HepG2 (cell line): ENCODE measurements around the gene HAPLN2. TPM values are rescaled to one million over a fixed set of nuclear protein-coding genes. Genes with fewer than 3 reads are reported as not detected.

ENCODE experiments used
- ATAC-seq: fragments of 200-7000 bp; cut with Tn5 transposase; 3 replicates; pipeline ENCODE4 v1.9.1; 2020; ENCODE audit warnings: mild to moderate bottlenecking, moderate library complexity
- BruUV-seq: library from RNA; stranded (reverse); fragments of 400-500 nt; replicated peaks from 2 replicates; lab custom pipeline; 2021; lab: Mats Ljungman, UMichigan
- CTCF ChIA-PET: fragments of 300-600 bp; formaldehyde crosslinking; extraction: SDS; loops from one replicate; lab custom pipeline; 2021; ENCODE audit warnings: low total read pairs, inconsistent platforms, low intra/inter-chr PET ratio; lab: Yijun Ruan, JAX
- POLR2A ChIA-PET: fragments of 350-600 bp; sonication (Branson Sonifier 250); formaldehyde crosslinking; loops from one replicate; lab custom pipeline; 2020; ENCODE audit warnings: antibody characterized with exemption, inconsistent platforms; lab: Yijun Ruan, JAX
- DNase-seq: peaks from one replicate; pipeline ENCODE4 v3.0.0-alpha.2; 2015; ENCODE audit warnings: low spot score
- FAIRE-seq: peaks from 3 replicates; lab custom pipeline; 2011; peaks lifted over from hg19 to GRCh38; lab: Jason Lieb, UNC
- H2AFZ ChIP-seq: one replicate; pipeline ENCODE4 v1.6.1; 2011; ENCODE audit warnings: low read length, inconsistent platforms
- H3K27ac ChIP-seq: fragments of 300-600 bp; 3 replicates; pipeline ENCODE4 v1.8.0; 2011; ENCODE audit warnings: mixed run types, mild to moderate bottlenecking, mixed read lengths, low read length, inconsistent platforms; ENCODE audit not compliant: insufficient read depth; ENCODE audit errors: extremely low read length
- H3K27me3 ChIP-seq, 2 experiments: fragments of 200-600 bp in 1 of 2; 2 replicates in 1 of 2; 3 replicates in 1 of 2; pipeline versions ENCODE4 v1.6.0 to v1.8.0; 2011; ENCODE audit warnings: low read length in 2 of 2, mild to moderate bottlenecking in 2 of 2, moderate library complexity in 2 of 2, inconsistent platforms in 1 of 2; ENCODE audit not compliant: insufficient read depth in 2 of 2, control insufficient read depth in 1 of 2
- H3K36me3 ChIP-seq, 2 experiments: fragments of 200-600 bp in 1 of 2; replicated peaks in 1 of 2; 2 replicates in 1 of 2; 3 replicates in 1 of 2; pipeline versions ENCODE4 v1.5.1 to v1.8.0; 2011; ENCODE audit warnings: low read length in 2 of 2, inconsistent platforms in 1 of 2; ENCODE audit not compliant: insufficient read depth in 2 of 2, control insufficient read depth in 1 of 2
- H3K4me1 ChIP-seq: 2 replicates; pipeline ENCODE4 v1.5.1; 2012; ENCODE audit warnings: low read length, inconsistent platforms; ENCODE audit not compliant: insufficient read depth
- H3K4me2 ChIP-seq: 2 replicates; pipeline ENCODE4 v1.6.0; 2011; ENCODE audit warnings: low read depth, low read length, inconsistent platforms
- H3K4me3 ChIP-seq, 3 experiments: fragments of 200-600 bp in 1 of 3; sonication (generic), shearing (Covaris generic) in 1 of 3; replicated peaks in 1 of 3; 2 replicates each; pipeline ENCODE4 v1.5.1; 2011 to 2016; ENCODE audit warnings: low read length in 3 of 3, inconsistent platforms in 2 of 3, low read depth in 2 of 3, mild to moderate bottlenecking in 2 of 3, control low read depth in 1 of 3, mixed read lengths in 1 of 3; ENCODE audit not compliant: insufficient read depth in 1 of 3
- H3K79me2 ChIP-seq: one replicate; pipeline ENCODE4 v1.6.1; 2011; ENCODE audit warnings: low read length, inconsistent platforms; ENCODE audit not compliant: insufficient read depth
- H3K9ac ChIP-seq: 2 replicates; pipeline ENCODE4 v1.6.0; 2011; ENCODE audit warnings: mild to moderate bottlenecking, low read depth, low read length, inconsistent platforms; ENCODE audit not compliant: insufficient read depth
- H3K9me3 ChIP-seq: 2 replicates; pipeline ENCODE4 v1.5.1; 2012; ENCODE audit warnings: mild to moderate bottlenecking, low read length
- H4K20me1 ChIP-seq: 2 replicates; pipeline ENCODE4 v1.6.0; 2011; ENCODE audit warnings: inconsistent platforms, mild to moderate bottlenecking, low read length, moderate library complexity; ENCODE audit not compliant: insufficient read depth
- HOXD1 ChIP-seq: sonication (generic); formaldehyde crosslinking; IDR thresholded peaks from 2 replicates; pipeline ENCODE4 v1.5.0; 2020; ENCODE audit warnings: missing genetic modification reagents
- KMT2B ChIP-seq: IDR thresholded peaks from 2 replicates; pipeline ENCODE4 v1.6.1; 2016; ENCODE audit warnings: missing genetic modification reagents, missing compliant biosample characterization
- MIER2 ChIP-seq: IDR thresholded peaks from 2 replicates; pipeline ENCODE4 v1.6.1; 2016; ENCODE audit warnings: missing biosample characterization, missing genetic modification reagents
- NFIC ChIP-seq: IDR thresholded peaks from 2 replicates; pipeline ENCODE4 v1.6.1; 2012; ENCODE audit warnings: mild to moderate bottlenecking, low read length, inconsistent platforms
- NR1H2 ChIP-seq: sonication (generic); formaldehyde crosslinking; IDR thresholded peaks from 2 replicates; pipeline ENCODE4 v1.8.1; 2022; ENCODE audit warnings: low read depth, missing genetic modification reagents, borderline replicate concordance
- PRMT3 ChIP-seq: sonication (generic); formaldehyde crosslinking; IDR thresholded peaks from 2 replicates; pipeline ENCODE4 v1.8.1; 2022; ENCODE audit warnings: low read depth, mild to moderate bottlenecking, moderate library complexity, missing genetic modification reagents, borderline replicate concordance
- RBM22 ChIP-seq: fragments of 200-400 bp; formaldehyde crosslinking; optimal IDR thresholded peaks from 2 replicates; pipeline ENCODE3; 2017; ENCODE audit warnings: mild to moderate bottlenecking, low read length, moderate library complexity
- SNAPC4 ChIP-seq: sonication (generic); formaldehyde crosslinking; IDR thresholded peaks from 2 replicates; pipeline ENCODE4 v1.4.0; 2020; ENCODE audit warnings: mild to moderate bottlenecking, missing genetic modification reagents
- YEATS4 ChIP-seq: sonication (generic); formaldehyde crosslinking; IDR thresholded peaks from 2 replicates; pipeline ENCODE4 v1.4.0; 2020; ENCODE audit warnings: missing genetic modification reagents, borderline replicate concordance
- ZNF10 ChIP-seq: sonication (generic); formaldehyde crosslinking; IDR thresholded peaks from 2 replicates; pipeline ENCODE4 v1.4.0; 2020; ENCODE audit warnings: mild to moderate bottlenecking, low read depth, missing genetic modification reagents, borderline replicate concordance
- WGBS: methylation state at CpG from one replicate; pipeline ENCODE4 v1.1.6; 2017; ENCODE audit warnings: low lambda C conversion rate; 5-methylcytosine and 5-hydroxymethylcytosine counted together
- in situ Hi-C: cut with HindIII; loops from 2 replicates; pipeline ENCODE4 v1.10.0; 2017; ENCODE audit warnings: low pct_unique_long_range_greater_than_20kb; ENCODE audit not compliant: extremely low pct_ligation_motif_present
- intact Hi-C: fragments of 100-400 bp; cut with micrococcal nuclease; formaldehyde crosslinking; loops from one replicate; pipeline ENCODE4 v1.10.0; 2022; ENCODE audit not compliant: unreplicated experiment
- polyA plus RNA-seq, 8 experiments: library from polyadenylated mRNA; depleted of rRNA in 3 of 8; stranded (reverse) in 7 of 8; unstranded in 1 of 8; fragments of >200 nt; fragmentation: Illumina TruSeq in 4 of 8; extraction: Trizol in 4 of 8; gene quantifications; 2 replicates each; pipeline versions ENCODE4 v1.2.1 to v1.2.3, GENCODE V29; 2011 to 2016; ENCODE audit warnings: low read depth in 4 of 8, missing spikeins in 1 of 8, mixed read lengths in 1 of 8; ENCODE audit not compliant: insufficient read depth in 1 of 8
- total RNA-seq, 5 experiments: library from RNA; depleted of rRNA; stranded (reverse); fragments of >200 nt; fragmentation: Illumina TruSeq; extraction: Trizol; gene quantifications; 2 replicates each; pipeline ENCODE4 v1.2.3, GENCODE V29; 2016; ENCODE audit warnings: low read depth in 1 of 5
- TF ChIP-seq, protein P1 (sequence below): sonication (generic); formaldehyde crosslinking; IDR thresholded peaks from 2 replicates; pipeline ENCODE4 v1.5.1; 2020; ENCODE audit warnings: missing genetic modification reagents, mild to moderate bottlenecking, borderline replicate concordance

HAPLN2 gene
- total and polyA plus RNA-seq, 2 of the 13 experiments (the other 11 are each of a cell fraction or from before 2014, with no cell fraction given) = not detected

GRCh38 chr1:156586323-156586722 is 32.9 kb upstream of the HAPLN2 start:
- DNase-seq = no peak
- Histone ChIP-seq H2AFZ (no peak overlapping the region), H3K4me2 (no peak overlapping the region), H3K36me3 (no peaks in the 10 kb centered on the region), H3K4me3 (no peak overlapping the region), H3K4me1 (peaks cover 24% of the 10 kb centered on the region), H3K9me3 (no peaks in the 10 kb centered on the region), H3K27ac (no peak overlapping the region), H3K9ac (no peak overlapping the region), H3K27me3 (peaks cover 6 to 22% of the 10 kb centered on the region in 2 experiments; a peak in 4 of 5 replicates), H4K20me1 (no peaks in the 10 kb centered on the region), H3K79me2 (no peaks in the 10 kb centered on the region)
- TF ChIP-seq NFIC (no peak), NR1H2 (no peak), MIER2 (no peak)
- BruUV-seq = no TSS peak
- intact Hi-C loops = no loop called here
- 18% methylated on average over 1 of the region's 4 CpGs for WGBS
- ChIA-PET CTCF (interaction anchor here (5.8 kb wide), 1 partner anchor 22 kb away, joined by 86 read pairs; no protein-coding TSS in a partner anchor), POLR2A (no interaction called here)
- FAIRE-seq = no peak
- in situ Hi-C loops = no loop called here
- no peak for ATAC-seq

DNA sequence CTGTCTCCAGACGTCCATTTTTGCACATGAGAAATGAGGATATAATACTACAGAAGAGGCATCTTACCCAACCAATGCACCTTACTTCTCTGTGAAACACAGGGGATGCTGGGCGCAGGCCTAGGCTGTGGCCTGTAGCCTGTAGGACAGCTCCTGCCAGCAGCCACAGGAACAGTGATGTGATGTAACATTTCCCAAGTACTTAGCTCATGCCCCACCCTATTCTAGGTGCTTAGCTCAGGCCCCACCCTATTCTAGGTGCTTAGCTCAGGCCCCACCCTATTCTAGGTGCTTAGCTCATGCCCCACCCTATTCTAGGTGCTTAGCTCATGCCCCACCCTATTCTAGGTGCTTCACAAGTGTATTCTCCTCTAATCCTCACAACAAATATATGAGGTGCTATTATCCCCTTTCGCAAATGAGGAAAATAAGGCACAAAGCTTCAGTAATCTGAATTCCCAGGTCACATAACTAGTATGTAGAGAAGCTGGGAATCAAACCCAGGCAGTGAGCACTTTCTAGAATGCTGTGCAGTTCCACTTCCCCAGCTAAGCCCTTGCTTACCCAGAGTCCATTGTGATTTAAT is 32.2 kb upstream of the HAPLN2 start:
- no peak overlapping the region for H3K4me3 ChIP-seq
- no peaks in the 10 kb centered on the region for H3K36me3 ChIP-seq
- no peak overlapping the region for H3K27ac ChIP-seq
- 50% methylated on average over 2 of the region's 3 CpGs for WGBS
- H3K4me1 ChIP-seq = peaks cover 19% of the 10 kb centered on the region
- no peak overlapping the region for H3K9ac ChIP-seq
- DNase-seq (no peak), FAIRE-seq (no peak), ATAC-seq (no peak)
- ChIA-PET POLR2A (no interaction called here), CTCF (no interaction called here)
- intact Hi-C loops (no loop called here), in situ Hi-C loops (no loop called here)
- H3K79me2 ChIP-seq = peaks cover under 1% of the 10 kb centered on the region
- no peak overlapping the region for H2AFZ ChIP-seq
- no TSS peak for BruUV-seq
- H4K20me1 ChIP-seq = no peaks in the 10 kb centered on the region
- no peaks in the 10 kb centered on the region for H3K9me3 ChIP-seq
- H3K4me2 ChIP-seq = no peak overlapping the region
- peaks cover 4 to 16% of the 10 kb centered on the region in 2 experiments; a peak in 4 of 5 replicates for H3K27me3 ChIP-seq
- TF ChIP-seq ZNF10 (CRISPR knock-in tag) = no peak
- no peak for TF ChIP-seq YEATS4
- no peak for TF ChIP-seq PRMT3 (CRISPR knock-in tag)
- no peak for TF ChIP-seq KMT2B (CRISPR knock-in tag)
- no peak for TF ChIP-seq SNAPC4 (CRISPR knock-in tag)
- TF ChIP-seq, protein P1, sequence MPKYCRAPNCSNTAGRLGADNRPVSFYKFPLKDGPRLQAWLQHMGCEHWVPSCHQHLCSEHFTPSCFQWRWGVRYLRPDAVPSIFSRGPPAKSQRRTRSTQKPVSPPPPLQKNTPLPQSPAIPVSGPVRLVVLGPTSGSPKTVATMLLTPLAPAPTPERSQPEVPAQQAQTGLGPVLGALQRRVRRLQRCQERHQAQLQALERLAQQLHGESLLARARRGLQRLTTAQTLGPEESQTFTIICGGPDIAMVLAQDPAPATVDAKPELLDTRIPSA (CRISPR knock-in tag) = no peak
- no peak for TF ChIP-seq HOXD1 (CRISPR knock-in tag)
- TF ChIP-seq RBM22 = no peak
